ENCODE measurements around the gene CD24. TPM values are rescaled to one million over a fixed set of nuclear protein-coding genes. Genes with fewer than 3 reads are reported as not detected.

CD24 gene
- total RNA-seq, 1 experiment from 2014 or later, result 937 TPM

DNA sequence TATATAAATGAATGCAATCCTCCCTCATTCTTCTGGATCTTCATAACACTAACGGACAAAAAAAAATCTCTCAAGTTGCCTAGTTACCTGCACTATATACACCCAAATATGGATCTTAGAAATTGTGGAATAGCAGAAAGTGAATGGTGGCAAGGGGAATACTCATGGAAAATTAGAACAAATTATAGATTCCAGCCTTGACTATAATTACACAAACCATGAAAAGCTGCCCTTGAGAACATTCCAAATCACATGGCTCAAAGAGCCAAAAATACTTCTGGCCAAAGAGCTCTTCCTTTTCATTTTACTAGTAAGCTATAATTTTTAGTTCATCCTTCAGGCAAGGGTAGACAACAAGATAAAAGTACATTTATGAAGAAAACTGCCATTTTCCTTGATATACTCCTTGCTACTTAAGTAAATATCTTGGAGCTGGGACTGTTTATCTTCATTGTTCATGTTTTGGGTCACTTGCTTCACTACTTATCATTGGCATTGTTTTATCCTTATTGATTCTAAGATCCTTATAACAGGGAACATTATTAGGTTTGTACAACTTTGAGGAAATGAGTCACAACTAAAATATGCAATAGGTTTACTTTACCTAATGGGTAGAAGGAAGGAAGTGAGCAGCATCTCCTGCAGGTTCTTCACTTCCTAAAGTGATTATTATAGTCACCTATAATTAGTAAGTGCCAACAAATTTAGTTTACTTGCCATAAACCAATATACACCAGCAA is 47.1 kb upstream of the CD24 start:
- 0 out of 2 replicates have a peak, but pooled peaks cover 3% of the 10 kb centered on the region for H3K4me1 Mint-ChIP-seq
- H3K27me3 Mint-ChIP-seq (ENCODE audit: low read depth), result no peaks in the 10 kb centered on the region
- no peak overlapping the region for H3K27ac Mint-ChIP-seq
- H3K4me3 Mint-ChIP-seq, result no peak overlapping the region
- no peaks in the 10 kb centered on the region for H3K9me3 Mint-ChIP-seq
- POLR2A ChIA-PET, result interaction anchor here (0.6 kb wide), 1 partner anchor 38 kb away, joined by 4 read pairs; no protein-coding TSS in a partner anchor
- no peak for DNase-seq (ENCODE audit: low spot score)
- no peak for TF ChIP-seq NR2C2 (CRISPR knock-in tag; IDR thresholded peaks at IDR 0.05)
- TF ChIP-seq SP1 (CRISPR knock-in tag; conservative IDR thresholded peaks at IDR 0.05), result no peak
- TF ChIP-seq MXD4 (CRISPR knock-in tag; IDR thresholded peaks at IDR 0.05; ENCODE audit: borderline replicate concordance), result no peak
- TF ChIP-seq FOXP1 (CRISPR knock-in tag; IDR thresholded peaks at IDR 0.05; ENCODE audit: borderline replicate concordance), result no peak
- TF ChIP-seq, protein P1, sequence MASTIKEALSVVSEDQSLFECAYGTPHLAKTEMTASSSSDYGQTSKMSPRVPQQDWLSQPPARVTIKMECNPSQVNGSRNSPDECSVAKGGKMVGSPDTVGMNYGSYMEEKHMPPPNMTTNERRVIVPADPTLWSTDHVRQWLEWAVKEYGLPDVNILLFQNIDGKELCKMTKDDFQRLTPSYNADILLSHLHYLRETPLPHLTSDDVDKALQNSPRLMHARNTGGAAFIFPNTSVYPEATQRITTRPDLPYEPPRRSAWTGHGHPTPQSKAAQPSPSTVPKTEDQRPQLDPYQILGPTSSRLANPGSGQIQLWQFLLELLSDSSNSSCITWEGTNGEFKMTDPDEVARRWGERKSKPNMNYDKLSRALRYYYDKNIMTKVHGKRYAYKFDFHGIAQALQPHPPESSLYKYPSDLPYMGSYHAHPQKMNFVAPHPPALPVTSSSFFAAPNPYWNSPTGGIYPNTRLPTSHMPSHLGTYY (CRISPR knock-in tag; IDR thresholded peaks at IDR 0.05), result no peak
- no peak for TF ChIP-seq ZNF396 (CRISPR knock-in tag; IDR thresholded peaks at IDR 0.05; ENCODE audit: borderline replicate concordance)
- TF ChIP-seq, protein P2, sequence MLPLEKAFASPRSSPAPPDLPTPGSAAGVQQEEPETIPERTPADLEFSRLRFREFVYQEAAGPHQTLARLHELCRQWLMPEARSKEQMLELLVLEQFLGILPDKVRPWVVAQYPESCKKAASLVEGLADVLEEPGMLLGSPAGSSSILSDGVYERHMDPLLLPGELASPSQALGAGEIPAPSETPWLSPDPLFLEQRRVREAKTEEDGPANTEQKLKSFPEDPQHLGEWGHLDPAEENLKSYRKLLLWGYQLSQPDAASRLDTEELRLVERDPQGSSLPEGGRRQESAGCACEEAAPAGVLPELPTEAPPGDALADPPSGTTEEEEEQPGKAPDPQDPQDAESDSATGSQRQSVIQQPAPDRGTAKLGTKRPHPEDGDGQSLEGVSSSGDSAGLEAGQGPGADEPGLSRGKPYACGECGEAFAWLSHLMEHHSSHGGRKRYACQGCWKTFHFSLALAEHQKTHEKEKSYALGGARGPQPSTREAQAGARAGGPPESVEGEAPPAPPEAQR (CRISPR knock-in tag; IDR thresholded peaks at IDR 0.05), result no peak
- TF ChIP-seq ATF1 (CRISPR knock-in tag; IDR thresholded peaks at IDR 0.05), result no peak
- no peak for TF ChIP-seq CBFB (CRISPR knock-in tag; IDR thresholded peaks at IDR 0.05; ENCODE audit: low read depth)
- TF ChIP-seq ZNF219 (CRISPR knock-in tag; IDR thresholded peaks at IDR 0.05; ENCODE audit: borderline replicate concordance), result no peak
- CTCF ChIA-PET, result interaction anchor here (0.5 kb wide), 1 partner anchor 27 kb away, joined by 3 read pairs; no protein-coding TSS in a partner anchor
- H3K36me3 Mint-ChIP-seq, result no peaks in the 10 kb centered on the region
- no peak for ATAC-seq

DNA sequence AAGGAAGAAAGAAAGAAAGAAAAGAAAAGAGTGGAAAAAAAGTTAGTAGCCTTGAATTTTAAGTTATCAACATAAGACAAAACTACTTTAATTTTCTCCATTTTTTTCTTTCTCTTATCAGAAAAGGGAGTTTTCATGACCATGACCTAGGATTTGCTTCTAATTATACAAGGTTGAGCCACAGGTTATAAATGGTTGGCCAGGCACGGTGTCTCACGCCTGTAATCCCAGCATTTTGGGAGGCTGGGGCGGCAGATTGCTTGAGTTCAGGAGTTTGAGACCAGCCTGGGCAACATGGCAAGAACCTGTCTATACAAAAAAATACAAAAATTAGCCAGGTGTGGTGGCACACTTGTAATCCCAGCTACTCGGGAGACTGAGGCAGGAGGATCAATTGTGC is 45.7 kb upstream of the CD24 start:
- H3K9me3 Mint-ChIP-seq, result no peaks in the 10 kb centered on the region
- H3K27ac Mint-ChIP-seq, result no peak overlapping the region
- DNase-seq (ENCODE audit: low spot score), result no peak
- ATAC-seq, result no peak
- CTCF ChIA-PET, result no interaction called here
- H3K4me3 Mint-ChIP-seq, result no peak overlapping the region
- 0 out of 2 replicates have a peak, but pooled peaks cover 3% of the 10 kb centered on the region for H3K4me1 Mint-ChIP-seq
- no peaks in the 10 kb centered on the region for H3K36me3 Mint-ChIP-seq
- no peaks in the 10 kb centered on the region for H3K27me3 Mint-ChIP-seq (ENCODE audit: low read depth)
- POLR2A ChIA-PET, result no interaction called here
- TF ChIP-seq, protein P1 (CRISPR knock-in tag; IDR thresholded peaks at IDR 0.05), result no peak
- TF ChIP-seq, protein P3, sequence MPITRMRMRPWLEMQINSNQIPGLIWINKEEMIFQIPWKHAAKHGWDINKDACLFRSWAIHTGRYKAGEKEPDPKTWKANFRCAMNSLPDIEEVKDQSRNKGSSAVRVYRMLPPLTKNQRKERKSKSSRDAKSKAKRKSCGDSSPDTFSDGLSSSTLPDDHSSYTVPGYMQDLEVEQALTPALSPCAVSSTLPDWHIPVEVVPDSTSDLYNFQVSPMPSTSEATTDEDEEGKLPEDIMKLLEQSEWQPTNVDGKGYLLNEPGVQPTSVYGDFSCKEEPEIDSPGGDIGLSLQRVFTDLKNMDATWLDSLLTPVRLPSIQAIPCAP (CRISPR knock-in tag; IDR thresholded peaks at IDR 0.05), result no peak
- no peak for TF ChIP-seq HMGA2 (CRISPR knock-in tag; IDR thresholded peaks at IDR 0.05)
- TF ChIP-seq, protein P4, sequence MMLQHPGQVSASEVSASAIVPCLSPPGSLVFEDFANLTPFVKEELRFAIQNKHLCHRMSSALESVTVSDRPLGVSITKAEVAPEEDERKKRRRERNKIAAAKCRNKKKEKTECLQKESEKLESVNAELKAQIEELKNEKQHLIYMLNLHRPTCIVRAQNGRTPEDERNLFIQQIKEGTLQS (CRISPR knock-in tag; conservative IDR thresholded peaks at IDR 0.05), result no peak
- TF ChIP-seq, protein P5, sequence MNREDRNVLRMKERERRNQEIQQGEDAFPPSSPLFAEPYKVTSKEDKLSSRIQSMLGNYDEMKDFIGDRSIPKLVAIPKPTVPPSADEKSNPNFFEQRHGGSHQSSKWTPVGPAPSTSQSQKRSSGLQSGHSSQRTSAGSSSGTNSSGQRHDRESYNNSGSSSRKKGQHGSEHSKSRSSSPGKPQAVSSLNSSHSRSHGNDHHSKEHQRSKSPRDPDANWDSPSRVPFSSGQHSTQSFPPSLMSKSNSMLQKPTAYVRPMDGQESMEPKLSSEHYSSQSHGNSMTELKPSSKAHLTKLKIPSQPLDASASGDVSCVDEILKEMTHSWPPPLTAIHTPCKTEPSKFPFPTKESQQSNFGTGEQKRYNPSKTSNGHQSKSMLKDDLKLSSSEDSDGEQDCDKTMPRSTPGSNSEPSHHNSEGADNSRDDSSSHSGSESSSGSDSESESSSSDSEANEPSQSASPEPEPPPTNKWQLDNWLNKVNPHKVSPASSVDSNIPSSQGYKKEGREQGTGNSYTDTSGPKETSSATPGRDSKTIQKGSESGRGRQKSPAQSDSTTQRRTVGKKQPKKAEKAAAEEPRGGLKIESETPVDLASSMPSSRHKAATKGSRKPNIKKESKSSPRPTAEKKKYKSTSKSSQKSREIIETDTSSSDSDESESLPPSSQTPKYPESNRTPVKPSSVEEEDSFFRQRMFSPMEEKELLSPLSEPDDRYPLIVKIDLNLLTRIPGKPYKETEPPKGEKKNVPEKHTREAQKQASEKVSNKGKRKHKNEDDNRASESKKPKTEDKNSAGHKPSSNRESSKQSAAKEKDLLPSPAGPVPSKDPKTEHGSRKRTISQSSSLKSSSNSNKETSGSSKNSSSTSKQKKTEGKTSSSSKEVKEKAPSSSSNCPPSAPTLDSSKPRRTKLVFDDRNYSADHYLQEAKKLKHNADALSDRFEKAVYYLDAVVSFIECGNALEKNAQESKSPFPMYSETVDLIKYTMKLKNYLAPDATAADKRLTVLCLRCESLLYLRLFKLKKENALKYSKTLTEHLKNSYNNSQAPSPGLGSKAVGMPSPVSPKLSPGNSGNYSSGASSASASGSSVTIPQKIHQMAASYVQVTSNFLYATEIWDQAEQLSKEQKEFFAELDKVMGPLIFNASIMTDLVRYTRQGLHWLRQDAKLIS (CRISPR knock-in tag; IDR thresholded peaks at IDR 0.05; ENCODE audit: borderline replicate concordance), result no peak
- TF ChIP-seq, protein P6, sequence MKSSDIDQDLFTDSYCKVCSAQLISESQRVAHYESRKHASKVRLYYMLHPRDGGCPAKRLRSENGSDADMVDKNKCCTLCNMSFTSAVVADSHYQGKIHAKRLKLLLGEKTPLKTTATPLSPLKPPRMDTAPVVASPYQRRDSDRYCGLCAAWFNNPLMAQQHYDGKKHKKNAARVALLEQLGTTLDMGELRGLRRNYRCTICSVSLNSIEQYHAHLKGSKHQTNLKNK (CRISPR knock-in tag; IDR thresholded peaks at IDR 0.05), result no peak
- TF ChIP-seq ZBTB21 (CRISPR knock-in tag; IDR thresholded peaks at IDR 0.05; ENCODE audit: borderline replicate concordance), result no peak
- no peak for TF ChIP-seq IRF2 (CRISPR knock-in tag; IDR thresholded peaks at IDR 0.05; ENCODE audit: borderline replicate concordance, low read depth)
- TF ChIP-seq, protein P7, sequence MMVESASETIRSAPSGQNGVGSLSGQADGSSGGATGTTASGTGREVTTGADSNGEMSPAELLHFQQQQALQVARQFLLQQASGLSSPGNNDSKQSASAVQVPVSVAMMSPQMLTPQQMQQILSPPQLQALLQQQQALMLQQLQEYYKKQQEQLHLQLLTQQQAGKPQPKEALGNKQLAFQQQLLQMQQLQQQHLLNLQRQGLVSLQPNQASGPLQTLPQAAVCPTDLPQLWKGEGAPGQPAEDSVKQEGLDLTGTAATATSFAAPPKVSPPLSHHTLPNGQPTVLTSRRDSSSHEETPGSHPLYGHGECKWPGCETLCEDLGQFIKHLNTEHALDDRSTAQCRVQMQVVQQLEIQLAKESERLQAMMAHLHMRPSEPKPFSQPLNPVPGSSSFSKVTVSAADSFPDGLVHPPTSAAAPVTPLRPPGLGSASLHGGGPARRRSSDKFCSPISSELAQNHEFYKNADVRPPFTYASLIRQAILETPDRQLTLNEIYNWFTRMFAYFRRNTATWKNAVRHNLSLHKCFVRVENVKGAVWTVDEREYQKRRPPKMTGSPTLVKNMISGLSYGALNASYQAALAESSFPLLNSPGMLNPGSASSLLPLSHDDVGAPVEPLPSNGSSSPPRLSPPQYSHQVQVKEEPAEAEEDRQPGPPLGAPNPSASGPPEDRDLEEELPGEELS (CRISPR knock-in tag; IDR thresholded peaks at IDR 0.05), result no peak
- TF ChIP-seq JUN (CRISPR knock-in tag; IDR thresholded peaks at IDR 0.05), result no peak
- TF ChIP-seq FOXK1 (CRISPR knock-in tag; IDR thresholded peaks at IDR 0.05), result no peak
- TF ChIP-seq RELA (CRISPR knock-in tag; IDR thresholded peaks at IDR 0.05; ENCODE audit: borderline replicate concordance), result no peak
